ENCODE results near the gene SEC24D.

SEC24D gene

DNA sequence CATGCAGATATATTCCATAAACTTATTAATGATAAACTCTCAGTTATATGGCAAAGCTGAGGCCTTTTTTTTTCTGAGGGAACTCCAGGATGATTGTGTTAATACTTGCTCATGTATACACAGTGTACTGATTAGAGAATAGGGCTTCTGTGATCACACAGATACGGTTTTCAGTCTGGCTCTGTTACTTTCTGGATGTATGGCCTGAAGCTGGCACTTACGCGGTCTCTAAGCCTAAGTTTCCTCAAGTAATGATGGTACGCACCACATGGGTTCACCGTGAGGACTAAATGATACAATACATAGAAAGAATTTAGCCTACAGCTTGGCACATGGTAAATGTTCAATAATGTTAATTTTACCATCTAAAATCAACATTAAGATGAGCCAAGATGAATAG lies 73.8 kb downstream of the SEC24D start:
- in situ Hi-C loops (cut with MboI; ENCODE audit: low sequenced_read_pairs, unreplicated experiment), result no loop called here
- no peak for DNase-seq (ENCODE audit: low spot score)
- TF ChIP-seq, protein P1, sequence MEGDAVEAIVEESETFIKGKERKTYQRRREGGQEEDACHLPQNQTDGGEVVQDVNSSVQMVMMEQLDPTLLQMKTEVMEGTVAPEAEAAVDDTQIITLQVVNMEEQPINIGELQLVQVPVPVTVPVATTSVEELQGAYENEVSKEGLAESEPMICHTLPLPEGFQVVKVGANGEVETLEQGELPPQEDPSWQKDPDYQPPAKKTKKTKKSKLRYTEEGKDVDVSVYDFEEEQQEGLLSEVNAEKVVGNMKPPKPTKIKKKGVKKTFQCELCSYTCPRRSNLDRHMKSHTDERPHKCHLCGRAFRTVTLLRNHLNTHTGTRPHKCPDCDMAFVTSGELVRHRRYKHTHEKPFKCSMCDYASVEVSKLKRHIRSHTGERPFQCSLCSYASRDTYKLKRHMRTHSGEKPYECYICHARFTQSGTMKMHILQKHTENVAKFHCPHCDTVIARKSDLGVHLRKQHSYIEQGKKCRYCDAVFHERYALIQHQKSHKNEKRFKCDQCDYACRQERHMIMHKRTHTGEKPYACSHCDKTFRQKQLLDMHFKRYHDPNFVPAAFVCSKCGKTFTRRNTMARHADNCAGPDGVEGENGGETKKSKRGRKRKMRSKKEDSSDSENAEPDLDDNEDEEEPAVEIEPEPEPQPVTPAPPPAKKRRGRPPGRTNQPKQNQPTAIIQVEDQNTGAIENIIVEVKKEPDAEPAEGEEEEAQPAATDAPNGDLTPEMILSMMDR (IDR thresholded peaks at IDR 0.05; ENCODE audit: borderline replicate concordance, control extremely low read depth, extremely low read depth, insufficient read depth, missing control alignments), result no peak

DNA sequence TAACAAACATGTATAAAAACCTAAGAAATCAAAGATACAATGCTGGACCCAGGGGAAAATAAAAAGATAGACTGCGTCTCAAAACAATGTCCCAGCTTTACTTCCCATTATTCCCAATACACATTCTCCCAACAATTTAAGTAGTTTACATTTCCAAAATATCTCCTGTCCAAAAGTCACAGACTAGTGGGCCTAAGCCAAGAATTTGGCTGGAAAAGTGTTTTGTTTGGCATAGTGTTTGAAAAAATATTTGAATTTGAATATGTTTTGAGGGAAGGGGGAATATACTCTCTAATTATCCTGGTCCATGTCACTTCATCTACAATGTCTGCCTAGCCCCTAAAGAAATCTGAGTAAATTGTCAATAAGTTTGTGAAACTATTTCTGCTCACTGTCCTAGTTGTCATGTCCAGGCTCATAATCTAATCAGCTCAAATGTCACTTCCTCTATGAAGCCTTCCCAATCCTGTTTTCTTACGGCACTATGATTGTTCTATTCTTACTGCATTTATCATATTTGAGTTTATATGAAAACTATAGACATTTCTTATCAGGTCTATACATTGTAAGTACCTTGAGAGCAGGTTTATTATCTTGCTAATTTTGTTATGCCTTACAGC lies 74.4 kb downstream of the SEC24D start:
- no peak for DNase-seq (ENCODE audit: low spot score)
- in situ Hi-C loops (cut with MboI; ENCODE audit: low sequenced_read_pairs, unreplicated experiment), result no loop called here
- TF ChIP-seq, protein P1 (IDR thresholded peaks at IDR 0.05; ENCODE audit: borderline replicate concordance, control extremely low read depth, extremely low read depth, insufficient read depth, missing control alignments), result no peak

DNA sequence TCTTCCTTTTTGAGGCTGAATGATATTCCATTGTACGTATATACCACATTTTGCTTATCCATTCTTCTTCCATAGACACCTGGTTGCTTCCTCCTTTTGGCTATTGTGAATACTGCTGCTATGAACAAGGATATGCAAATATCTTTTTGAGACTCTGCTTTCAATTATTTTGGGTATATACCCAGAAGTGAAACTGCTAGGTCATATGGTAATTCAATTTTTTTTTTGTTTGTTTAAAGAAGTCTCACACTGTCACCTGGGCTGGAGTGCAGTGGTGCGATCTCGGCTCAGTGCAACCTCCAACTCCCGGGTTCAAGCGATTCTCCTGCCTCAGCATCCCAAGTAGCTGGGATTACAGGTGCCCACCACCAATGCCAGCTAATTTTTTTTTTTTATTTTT lies 75.4 kb downstream of the SEC24D start:
- TF ChIP-seq, protein P1 (IDR thresholded peaks at IDR 0.05; ENCODE audit: borderline replicate concordance, control extremely low read depth, extremely low read depth, insufficient read depth, missing control alignments), result no peak

DNA sequence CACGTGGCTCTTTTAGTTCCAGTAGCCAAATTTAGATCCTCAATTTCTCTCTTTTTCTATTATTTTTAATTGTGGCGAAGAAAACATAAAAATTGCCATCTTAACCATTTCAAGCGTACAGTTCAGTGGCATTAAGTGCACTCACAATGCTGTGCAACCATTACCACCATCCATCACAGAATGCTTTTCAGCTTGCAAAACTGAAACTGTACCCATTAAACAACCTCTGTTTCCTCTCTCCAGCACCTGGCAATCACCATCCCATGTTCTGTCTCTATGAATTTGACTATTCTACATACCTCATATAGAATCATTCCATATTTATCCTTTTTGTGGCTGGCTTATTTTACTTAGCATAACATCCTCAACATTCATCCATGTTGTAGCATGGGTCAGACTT lies 75.8 kb downstream of the SEC24D start:
- no peak for DNase-seq (ENCODE audit: low spot score)
- in situ Hi-C loops (cut with MboI; ENCODE audit: low sequenced_read_pairs, unreplicated experiment), result no loop called here
- TF ChIP-seq, protein P1 (IDR thresholded peaks at IDR 0.05; ENCODE audit: borderline replicate concordance, control extremely low read depth, extremely low read depth, insufficient read depth, missing control alignments), result no peak

More for the DNA sequence above, 75.4 kb downstream of the SEC24D start:
- in situ Hi-C loops (cut with MboI; ENCODE audit: low sequenced_read_pairs, unreplicated experiment), result no loop called here
- DNase-seq (ENCODE audit: low spot score), result no peak

DNA sequence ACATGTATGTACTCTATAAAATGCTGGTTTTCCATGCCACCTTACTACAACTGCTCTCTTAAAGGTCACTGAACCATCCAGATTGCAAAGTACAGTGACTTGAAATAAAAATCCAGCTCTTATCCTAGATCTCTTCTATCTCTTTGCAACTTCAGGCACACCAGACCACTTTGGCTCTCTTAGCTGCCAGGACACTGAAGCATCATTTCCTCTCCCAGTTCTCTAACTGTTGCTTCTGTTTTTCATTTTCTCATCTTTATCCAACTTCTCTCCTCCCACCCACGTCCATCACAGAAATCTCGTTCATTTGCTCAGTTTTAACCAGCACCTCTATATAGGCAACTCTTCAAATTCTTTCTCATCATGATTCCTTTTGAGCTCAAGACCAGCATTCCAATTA lies 76.4 kb downstream of the SEC24D start:
- in situ Hi-C loops (cut with MboI; ENCODE audit: low sequenced_read_pairs, unreplicated experiment), result no loop called here
- no peak for DNase-seq (ENCODE audit: low spot score)
- TF ChIP-seq, protein P1 (IDR thresholded peaks at IDR 0.05; ENCODE audit: borderline replicate concordance, control extremely low read depth, extremely low read depth, insufficient read depth, missing control alignments), result no peak

DNA sequence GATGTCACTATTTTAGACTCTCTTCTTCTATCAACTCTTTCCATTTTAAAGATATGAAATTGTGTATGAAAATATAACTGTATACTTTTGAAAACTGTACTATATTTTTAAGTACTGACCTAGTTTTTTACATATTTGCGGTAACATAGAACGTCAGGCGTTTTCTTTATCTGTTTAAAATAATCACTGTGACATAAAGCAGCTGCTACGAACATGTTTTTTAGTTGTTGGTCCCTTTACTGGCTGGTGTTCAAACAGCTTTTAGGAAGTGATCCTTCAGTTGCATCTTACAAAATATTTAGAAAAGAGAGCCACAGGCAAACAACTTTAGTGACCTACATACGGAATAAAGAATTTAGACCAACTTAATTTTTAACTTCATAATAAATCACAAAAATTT lies 77.6 kb downstream of the SEC24D start:
- in situ Hi-C loops (cut with MboI; ENCODE audit: low sequenced_read_pairs, unreplicated experiment), result no loop called here
- TF ChIP-seq, protein P1 (IDR thresholded peaks at IDR 0.05; ENCODE audit: borderline replicate concordance, control extremely low read depth, extremely low read depth, insufficient read depth, missing control alignments), result no peak
- DNase-seq (ENCODE audit: low spot score), result no peak

Data from GM13976 (cell line).